Osteoblast (primary cell): Measurements from ENCODE around the gene ZNF761. TPM values are rescaled to one million over a fixed set of nuclear protein-coding genes. Genes with fewer than 3 reads are reported as not detected.
A peak's percentile ranks its signal among the peaks of the same experiment; 100 is the strongest.

Source experiments
- DNase-seq: peaks from one replicate; pipeline ENCODE4 v3.0.0; 2011; ENCODE audit warnings: low spot score, mixed read lengths; ENCODE audit not compliant: insufficient read length; ENCODE audit errors: missing footprints
- H2AFZ ChIP-seq: 2 replicates; pipeline ENCODE4 v1.6.0; 2011; ENCODE audit warnings: mild to moderate bottlenecking, low read length
- H3K27ac ChIP-seq: 2 replicates; pipeline ENCODE4 v1.5.1; 2011; ENCODE audit warnings: mild to moderate bottlenecking, low read depth, low read length, moderate library complexity
- H3K27me3 ChIP-seq: 2 replicates; pipeline ENCODE4 v1.6.0; 2012; ENCODE audit warnings: mild to moderate bottlenecking, control low read depth, inconsistent platforms, low read length, moderate library complexity; ENCODE audit not compliant: insufficient read depth
- H3K36me3 ChIP-seq: 2 replicates; pipeline ENCODE4 v1.5.1; 2011; ENCODE audit warnings: mild to moderate bottlenecking, low read length, control low read depth, moderate library complexity; ENCODE audit not compliant: insufficient read depth
- H3K4me1 ChIP-seq: 2 replicates; pipeline ENCODE4 v1.5.1; 2011; ENCODE audit warnings: mild to moderate bottlenecking, low read length, control low read depth, moderate library complexity; ENCODE audit not compliant: insufficient read depth
- H3K4me2 ChIP-seq: 2 replicates; pipeline ENCODE4 v1.6.0; 2011; ENCODE audit warnings: mild to moderate bottlenecking, low read length; ENCODE audit not compliant: insufficient read depth
- H3K4me3 ChIP-seq: fragments of 200-600 bp; sonication (generic); 3 replicates; pipeline ENCODE4 v1.5.1; 2012; ENCODE audit warnings: mild to moderate bottlenecking, low read length, inconsistent platforms; ENCODE audit not compliant: insufficient read depth
- H3K79me2 ChIP-seq: 2 replicates; pipeline ENCODE4 v1.6.0; 2012; ENCODE audit warnings: mild to moderate bottlenecking, low read length, control low read depth, inconsistent platforms; ENCODE audit not compliant: insufficient read depth
- H3K9me3 ChIP-seq: 2 replicates; pipeline ENCODE4 v1.5.1; 2011; ENCODE audit warnings: low read depth, low read length, control low read depth
- H4K20me1 ChIP-seq: 2 replicates; pipeline ENCODE4 v1.6.0; 2012; ENCODE audit warnings: mild to moderate bottlenecking, low read length, control low read depth; ENCODE audit not compliant: insufficient read depth
- total RNA-seq: library from RNA; depleted of rRNA; stranded (reverse); fragments of >200 nt; gene quantifications from 2 replicates; pipeline ENCODE4 v1.2.3, GENCODE V29; 2012
- TF ChIP-seq, protein P1 (sequence below): IDR thresholded peaks from 2 replicates; pipeline ENCODE4 v1.5.1; 2011; ENCODE audit warnings: mild to moderate bottlenecking, low read depth, low read length, moderate library complexity; ENCODE audit errors: extremely low read depth

Gene ZNF761
- total RNA-seq, result 13.0 and 16.5 TPM in 2 replicates

DNA sequence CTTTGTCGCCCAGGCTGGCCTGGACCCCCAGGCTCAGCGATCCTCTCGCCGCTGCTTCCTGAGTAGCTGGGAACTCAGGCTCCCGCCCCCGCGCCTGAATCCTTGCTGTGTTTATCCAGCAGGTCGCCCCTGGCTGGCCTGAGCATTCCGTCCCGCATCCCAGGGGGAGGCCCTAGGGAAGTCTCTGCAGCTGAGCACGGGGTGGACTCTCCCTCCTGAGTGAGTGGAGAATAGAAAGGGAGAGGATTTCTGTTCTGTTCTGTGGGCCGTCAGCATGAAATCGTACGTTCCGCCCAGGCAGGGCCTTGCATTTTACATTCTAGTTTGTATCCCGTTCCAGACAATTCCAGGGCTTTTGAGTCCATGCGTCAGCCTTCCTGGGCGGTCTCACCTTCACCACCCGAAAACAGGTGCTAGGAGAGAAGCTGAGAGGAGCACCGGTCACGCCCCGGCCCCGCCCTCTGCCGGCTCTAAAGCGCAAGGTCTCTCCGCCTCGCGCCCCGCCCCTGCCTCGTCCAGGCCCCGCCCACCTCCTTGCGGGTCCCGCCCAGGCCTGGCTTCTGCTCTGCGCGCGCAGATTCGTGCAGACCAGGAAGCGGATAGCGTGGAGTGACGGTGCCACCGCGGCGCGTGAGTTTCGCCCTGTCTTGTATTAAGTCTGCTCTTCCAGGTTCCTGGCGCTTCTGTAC is at the start of gene ZNF761:
ZNF761 (plus strand) TSS at position 586 of the 689 bp plus-strand sequence. CDS start 15,285 bp downstream, outside the sequence.
- H3K4me2 ChIP-seq, result peak within 1 kb of the TSS; percentile 97
- peaks cover 25% of the 10 kb centered on the region for H3K79me2 ChIP-seq
- peaks cover 16% of the 10 kb centered on the region for H3K36me3 ChIP-seq
- peaks cover 4% of the 10 kb centered on the region for H3K4me1 ChIP-seq
- H4K20me1 ChIP-seq, result no peaks in the 10 kb centered on the region
- H2AFZ ChIP-seq, result peak within 1 kb of the TSS; percentile 99
- H3K4me3 ChIP-seq, result peak within 1 kb of the TSS; percentile 93
- H3K9me3 ChIP-seq, result no peaks in the 10 kb centered on the region
- no peaks in the 10 kb centered on the region for H3K27me3 ChIP-seq
- peak; percentile 91 for DNase-seq
- peak within 1 kb of the TSS; percentile 63 for H3K27ac ChIP-seq
- TF ChIP-seq, protein P1, sequence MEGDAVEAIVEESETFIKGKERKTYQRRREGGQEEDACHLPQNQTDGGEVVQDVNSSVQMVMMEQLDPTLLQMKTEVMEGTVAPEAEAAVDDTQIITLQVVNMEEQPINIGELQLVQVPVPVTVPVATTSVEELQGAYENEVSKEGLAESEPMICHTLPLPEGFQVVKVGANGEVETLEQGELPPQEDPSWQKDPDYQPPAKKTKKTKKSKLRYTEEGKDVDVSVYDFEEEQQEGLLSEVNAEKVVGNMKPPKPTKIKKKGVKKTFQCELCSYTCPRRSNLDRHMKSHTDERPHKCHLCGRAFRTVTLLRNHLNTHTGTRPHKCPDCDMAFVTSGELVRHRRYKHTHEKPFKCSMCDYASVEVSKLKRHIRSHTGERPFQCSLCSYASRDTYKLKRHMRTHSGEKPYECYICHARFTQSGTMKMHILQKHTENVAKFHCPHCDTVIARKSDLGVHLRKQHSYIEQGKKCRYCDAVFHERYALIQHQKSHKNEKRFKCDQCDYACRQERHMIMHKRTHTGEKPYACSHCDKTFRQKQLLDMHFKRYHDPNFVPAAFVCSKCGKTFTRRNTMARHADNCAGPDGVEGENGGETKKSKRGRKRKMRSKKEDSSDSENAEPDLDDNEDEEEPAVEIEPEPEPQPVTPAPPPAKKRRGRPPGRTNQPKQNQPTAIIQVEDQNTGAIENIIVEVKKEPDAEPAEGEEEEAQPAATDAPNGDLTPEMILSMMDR, result no peak

DNA sequence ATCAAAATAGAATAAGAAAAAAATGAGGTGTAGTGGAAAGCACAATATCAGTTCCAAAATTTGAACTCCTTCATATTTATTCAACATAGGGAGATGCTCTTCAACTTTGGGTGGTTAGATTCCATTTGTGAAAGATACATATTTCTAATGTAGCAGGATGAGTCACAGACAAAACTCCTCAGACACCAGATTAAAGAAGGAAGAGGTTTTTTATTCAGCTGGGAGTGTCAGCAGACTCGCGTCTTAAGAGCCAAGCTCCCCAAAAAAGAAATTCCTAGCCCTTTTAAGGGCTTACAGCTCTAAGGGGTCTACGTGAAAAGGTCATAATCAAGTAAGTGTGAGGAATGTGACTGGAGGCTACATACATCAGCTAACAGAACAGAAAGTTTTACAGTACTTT is 43.6 kb upstream of the ZNF761 start:
- Histone ChIP-seq H3K4me1 (no peaks in the 10 kb centered on the region), H4K20me1 (no peaks in the 10 kb centered on the region), H3K27me3 (no peaks in the 10 kb centered on the region), H3K4me3 (no peak overlapping the region), H3K79me2 (no peaks in the 10 kb centered on the region), H3K36me3 (no peaks in the 10 kb centered on the region), H2AFZ (no peak overlapping the region), H3K9me3 (peaks cover 4% of the 10 kb centered on the region), H3K4me2 (no peak overlapping the region), H3K27ac (no peak overlapping the region)
- TF ChIP-seq, protein P1, result no peak
- DNase-seq, result peak; percentile 35

DNA sequence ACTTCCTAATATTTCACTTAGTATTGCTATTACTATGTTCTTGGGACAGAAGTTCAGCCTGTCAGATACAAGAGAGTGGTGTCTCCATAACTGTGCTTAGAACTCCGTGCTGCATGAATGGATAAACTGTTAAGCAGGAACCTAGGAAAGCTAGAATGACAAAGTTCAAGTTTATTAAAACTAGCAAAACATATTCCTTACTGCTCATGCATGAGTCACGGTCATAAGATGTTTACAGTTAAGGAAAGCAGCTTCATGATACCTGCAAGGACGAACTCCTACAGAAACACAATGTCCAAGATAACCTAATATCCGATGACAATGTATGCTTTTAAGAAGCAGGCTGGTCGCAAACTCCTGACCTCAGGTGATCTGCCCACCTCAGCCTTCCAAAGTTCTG is 42.9 kb upstream of the ZNF761 start:
- H3K4me1 ChIP-seq, result peaks cover under 1% of the 10 kb centered on the region

DNA sequence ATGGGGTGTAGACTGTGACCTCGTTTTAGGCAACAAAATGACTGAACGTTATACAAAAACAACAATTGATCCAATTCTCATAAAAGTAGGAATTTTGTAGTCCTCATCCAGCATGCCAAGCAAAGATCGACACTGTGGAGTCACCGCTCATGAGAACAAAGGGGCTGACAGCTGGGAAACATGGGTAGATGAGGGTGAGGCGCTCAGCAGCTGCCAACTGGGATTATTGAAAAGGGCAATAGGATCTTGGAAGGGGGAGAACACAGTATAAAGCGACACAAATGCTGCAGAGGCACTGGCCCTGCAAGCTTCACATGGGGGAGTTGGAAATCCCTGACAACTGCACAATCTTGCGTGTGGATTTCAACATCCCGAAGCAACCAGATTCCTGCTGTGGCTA is 42.2 kb upstream of the ZNF761 start:
- no peak overlapping the region for H3K4me3 ChIP-seq
- H3K79me2 ChIP-seq, result no peaks in the 10 kb centered on the region
- H4K20me1 ChIP-seq, result no peaks in the 10 kb centered on the region
- no peak overlapping the region for H3K4me2 ChIP-seq
- H3K4me1 ChIP-seq, result peaks cover 7% of the 10 kb centered on the region
- DNase-seq, result no peak
- no peaks in the 10 kb centered on the region for H3K27me3 ChIP-seq
- H3K9me3 ChIP-seq, result peaks cover 1% of the 10 kb centered on the region
- no peaks in the 10 kb centered on the region for H3K36me3 ChIP-seq
- H2AFZ ChIP-seq, result no peak overlapping the region
- H3K27ac ChIP-seq, result no peak overlapping the region
- TF ChIP-seq, protein P1, result no peak

More for the DNA sequence above, 42.9 kb upstream of the ZNF761 start:
- H3K27me3 ChIP-seq, result no peaks in the 10 kb centered on the region
- TF ChIP-seq, protein P1, result no peak
- no peaks in the 10 kb centered on the region for H4K20me1 ChIP-seq
- no peak overlapping the region for H3K4me2 ChIP-seq
- no peak overlapping the region for H2AFZ ChIP-seq
- no peak overlapping the region for H3K4me3 ChIP-seq
- no peak overlapping the region for H3K27ac ChIP-seq
- H3K79me2 ChIP-seq, result no peaks in the 10 kb centered on the region
- DNase-seq, result no peak
- peaks cover 2% of the 10 kb centered on the region for H3K9me3 ChIP-seq
- H3K36me3 ChIP-seq, result no peaks in the 10 kb centered on the region
